NCI-H1436 (cell line): Measurements from ENCODE around the gene GABRD.

Source experiments
- DNase-seq: peaks from one replicate; lab custom pipeline; 2025; lab: John Stamatoyannopoulos, UW

The GABRD gene

GRCh38 chr1:2053784-2054376 lies 34.7 kb downstream of the GABRD start:
- DNase-seq, result no peak

DNA sequence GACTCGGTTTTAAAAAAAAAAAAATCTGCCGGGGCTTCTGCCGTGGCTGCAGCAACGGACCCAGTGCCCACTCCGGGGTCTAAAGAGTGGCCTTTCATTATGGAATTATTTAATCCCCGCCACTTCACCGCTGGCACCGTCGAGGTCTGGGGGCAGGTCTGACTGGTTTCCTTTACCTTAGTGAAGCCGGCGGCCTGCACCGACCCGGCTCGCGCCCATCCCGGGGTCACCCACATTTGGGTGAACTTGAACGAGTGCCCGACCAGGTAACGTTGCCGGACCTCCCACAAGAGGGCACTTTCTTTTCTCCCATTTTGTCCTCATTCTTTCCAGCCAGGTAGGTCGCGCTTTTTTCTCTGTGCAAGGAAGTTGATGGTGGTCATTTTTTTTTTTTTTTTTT lies 35.4 kb downstream of the GABRD start:
- DNase-seq, result no peak

- DNase-seq, result no peak
These were observed 36.9 kb downstream of the GABRD start for GRCh38 chr1:2055911-2056575.

- DNase-seq, result no peak
These were observed 37.9 kb downstream of the GABRD start for GRCh38 chr1:2056955-2057590.

GRCh38 chr1:2059290-2059953 lies 40.3 kb downstream of the GABRD start:
- no peak for DNase-seq

- no peak for DNase-seq
These were observed 40.9 kb downstream of the GABRD start for GRCh38 chr1:2060072-2060471.

DNA sequence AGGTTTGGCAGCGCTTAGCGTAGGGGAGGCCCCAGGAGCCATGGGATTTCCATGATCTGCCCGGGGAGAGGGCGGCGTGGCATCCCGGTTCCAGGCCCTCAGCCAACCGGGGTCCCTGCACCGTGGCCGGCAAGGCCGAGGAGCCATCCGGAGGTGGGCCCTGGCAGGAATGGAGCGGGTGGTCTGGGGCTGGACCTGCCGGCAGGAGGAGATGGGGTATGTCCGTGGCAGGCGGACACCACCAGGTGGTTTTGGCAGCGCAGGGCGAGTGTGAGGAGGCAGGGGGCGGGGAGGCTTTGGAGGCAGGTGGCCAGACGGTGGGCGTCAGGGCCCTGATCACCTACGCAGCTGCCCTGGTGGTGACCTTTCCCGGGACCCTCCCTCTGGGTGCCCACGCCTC lies 41.4 kb downstream of the GABRD start:
- no peak for DNase-seq

DNA sequence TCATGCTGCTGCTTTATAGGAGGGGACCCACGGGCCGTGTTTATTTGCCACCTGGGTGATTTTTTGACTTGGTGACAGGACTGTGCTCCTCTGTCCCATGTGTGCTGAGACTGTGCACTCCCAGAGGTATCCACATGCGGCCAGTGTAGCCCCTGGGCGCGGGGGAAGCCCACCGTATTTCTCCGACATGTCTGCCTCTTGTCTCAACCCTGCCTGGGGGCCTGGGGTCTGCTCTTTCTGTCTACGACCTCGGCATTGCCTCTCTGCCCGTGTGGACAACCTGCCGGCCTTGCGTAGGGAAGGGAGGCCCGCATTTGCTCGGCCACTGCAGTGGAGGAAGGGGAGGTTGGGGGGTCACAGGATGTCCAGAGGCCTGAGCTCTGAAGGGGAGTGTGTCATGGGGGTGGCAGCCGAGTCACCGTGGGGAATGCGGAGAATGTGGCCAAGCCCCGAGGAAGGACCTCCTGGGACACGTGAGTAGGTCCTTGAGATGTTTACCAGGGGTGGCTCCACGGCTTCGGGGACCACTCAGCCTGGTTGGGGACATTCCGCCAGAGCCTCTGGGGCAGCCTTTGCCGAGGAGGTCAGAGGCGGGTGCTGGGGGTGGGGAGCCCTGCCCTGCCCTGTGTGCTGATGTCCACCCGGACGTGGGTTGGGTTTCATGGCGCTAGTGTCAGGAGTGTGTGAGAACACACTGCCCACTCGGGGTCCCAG lies 42.1 kb downstream of the GABRD start:
- DNase-seq, result no peak

DNA sequence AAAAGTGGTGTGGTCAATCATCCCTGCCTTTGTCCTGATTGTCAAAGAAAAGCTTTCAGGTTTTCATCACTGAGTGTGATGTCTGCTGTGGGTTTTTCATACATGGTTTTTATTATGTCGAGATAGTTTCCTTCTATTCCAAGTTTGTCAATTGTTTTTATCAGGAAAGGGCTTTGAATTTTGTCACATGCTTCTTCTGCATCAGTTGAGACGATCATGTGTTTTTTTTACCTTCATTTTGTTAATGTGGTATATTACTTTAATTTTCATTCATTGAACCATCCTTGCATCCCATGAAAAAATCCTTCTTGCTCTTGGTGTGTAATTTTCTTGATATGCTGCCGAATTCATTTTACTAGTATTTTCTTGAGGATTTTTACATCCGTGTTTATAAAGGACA lies 46.6 kb downstream of the GABRD start:
- DNase-seq, result no peak

DNA sequence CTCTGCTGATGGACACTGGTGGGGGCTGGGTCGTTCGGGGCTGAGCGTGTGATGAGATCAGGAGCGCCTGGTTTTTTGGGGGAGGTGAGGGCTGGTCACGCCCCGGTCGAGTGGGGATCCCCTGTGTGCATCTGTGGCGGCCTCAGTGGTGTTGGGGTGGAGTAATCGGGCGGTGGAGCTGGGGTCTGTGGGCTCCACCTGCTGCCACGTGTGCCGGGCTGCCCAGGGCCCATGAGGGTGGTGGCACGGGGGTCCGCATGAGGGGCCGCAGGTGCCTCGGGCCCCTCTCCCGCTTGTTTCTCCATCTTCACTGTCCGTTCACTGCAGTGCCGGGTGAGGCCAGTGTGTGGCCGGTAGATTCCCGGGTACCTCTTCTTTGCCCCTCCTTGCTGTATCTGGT lies 48.2 kb downstream of the GABRD start:
- DNase-seq, result no peak

DNA sequence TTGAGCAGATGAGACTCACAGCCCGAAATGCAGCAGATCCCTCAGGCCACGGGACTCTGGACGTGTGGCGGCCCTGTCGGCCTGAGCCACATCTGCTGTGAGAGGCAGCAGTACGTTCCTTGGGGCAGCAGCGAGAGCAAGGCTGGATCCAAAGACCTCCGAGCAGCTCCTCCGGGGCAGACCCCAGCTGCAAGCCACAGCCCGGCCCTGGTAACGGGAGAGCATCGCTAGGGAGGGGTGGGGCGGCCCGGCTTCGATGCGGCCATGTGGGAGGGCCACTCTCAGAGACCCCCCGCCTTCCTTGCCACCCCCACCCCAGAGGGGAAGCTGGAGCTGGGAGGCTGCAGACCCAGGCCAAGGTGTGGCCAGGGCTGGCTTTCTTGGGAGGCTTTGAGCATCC lies 48.8 kb downstream of the GABRD start:
- no peak for DNase-seq

- no peak for DNase-seq
These were observed 49.8 kb downstream of the GABRD start for GRCh38 chr1:2068951-2069350.

DNA sequence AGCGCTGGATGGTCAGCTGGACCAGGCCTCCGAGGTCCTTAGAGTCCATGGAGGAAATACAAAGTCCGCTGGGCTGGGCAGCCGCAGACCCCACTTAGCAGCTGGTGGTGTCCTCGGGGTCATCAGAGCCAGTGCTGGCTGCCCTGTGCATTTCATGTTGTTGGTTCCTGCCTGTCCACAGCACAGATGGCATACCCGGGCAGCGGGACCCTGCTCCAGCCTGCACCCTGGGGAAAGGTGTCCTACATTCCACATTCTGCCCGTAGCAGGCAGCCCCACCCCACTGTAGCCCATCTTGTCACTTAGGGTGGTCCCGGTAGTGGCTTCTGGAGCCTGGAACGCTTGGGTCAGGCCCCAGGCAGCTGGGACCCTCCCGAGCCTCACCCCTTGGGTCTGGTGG lies 50.9 kb downstream of the GABRD start:
- no peak for DNase-seq

DNA sequence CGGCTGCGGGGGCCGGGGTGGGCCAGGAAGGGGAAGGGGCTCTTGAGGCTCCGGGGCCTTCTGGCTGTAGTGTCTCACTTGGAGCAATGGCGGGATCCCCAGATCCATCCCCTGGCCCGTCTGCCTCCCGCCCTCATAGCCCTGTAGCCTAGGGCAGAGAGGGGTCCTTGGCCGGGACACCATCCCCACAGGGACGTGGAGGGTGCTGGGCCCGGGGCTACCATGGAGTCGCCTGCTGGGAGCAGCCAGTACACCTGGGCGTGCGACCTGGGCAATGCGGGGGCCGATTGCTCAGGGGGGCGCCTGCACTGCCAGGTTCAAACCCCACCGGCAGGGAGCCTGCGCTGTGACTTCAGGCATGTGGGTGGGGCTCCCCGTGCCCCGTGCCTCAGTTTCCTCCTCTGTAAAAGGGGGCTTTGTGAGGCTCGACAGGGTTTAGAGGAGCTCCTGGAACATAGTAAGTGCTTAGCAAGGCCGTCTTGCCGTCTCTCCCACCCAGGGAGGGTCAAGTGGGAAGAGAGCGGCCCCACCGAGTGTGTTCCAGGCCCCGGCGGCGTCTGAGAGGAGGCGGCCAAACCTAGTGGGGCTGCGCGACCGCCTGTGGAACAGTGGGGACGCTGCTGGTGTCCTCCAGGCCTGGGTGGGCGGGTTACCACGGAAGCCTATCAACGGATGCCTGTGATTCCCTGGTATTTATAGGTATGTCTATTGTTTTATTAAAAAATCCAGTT lies 51.8 kb downstream of the GABRD start:
- no peak for DNase-seq

- DNase-seq, result no peak
These were observed 53.1 kb downstream of the GABRD start for GRCh38 chr1:2072109-2072806.

- DNase-seq, result no peak
These were observed 53.7 kb downstream of the GABRD start for GRCh38 chr1:2072891-2073290.

GRCh38 chr1:2073382-2074230 lies 54.5 kb downstream of the GABRD start:
- no peak for DNase-seq

- no peak for DNase-seq
These were observed 55.3 kb downstream of the GABRD start for GRCh38 chr1:2074396-2074795.

GRCh38 chr1:2074944-2075740 lies 56.0 kb downstream of the GABRD start:
- DNase-seq, result no peak
